Ascending aorta (tissue), 2 donors: Measurements from ENCODE around the gene SYNPO2. TPM values are rescaled to one million over a fixed set of nuclear protein-coding genes. Genes with fewer than 3 reads are reported as not detected.

Experiments
- DNase-seq, 2 donors: peaks; one replicate each; pipeline ENCODE4 v3.0.0-alpha.2; 2019; ENCODE audit warnings: low spot score in 2 of 2
- H3K27ac ChIP-seq, 2 donors: fragments of 200-600 bp; sonication (generic); one replicate each; pipeline ENCODE4 v1.5.1; 2016 to 2017; ENCODE audit warnings: mild to moderate bottlenecking in 1 of 2
- H3K27me3 ChIP-seq: fragments of 200-600 bp; sonication (generic); one replicate; pipeline ENCODE4 v1.5.1; 2017
- H3K36me3 ChIP-seq, 2 donors: fragments of 200-600 bp; sonication (generic); one replicate each; pipeline ENCODE4 v1.5.1; 2016
- H3K4me1 ChIP-seq, 2 donors: fragments of 200-600 bp; sonication (generic); one replicate each; pipeline ENCODE4 v1.5.1; 2016 to 2017; ENCODE audit warnings: mild to moderate bottlenecking in 1 of 2
- H3K4me3 ChIP-seq, 2 donors: fragments of 200-600 bp; sonication (generic); one replicate each; pipeline ENCODE4 v1.5.1; 2016 to 2017; ENCODE audit warnings: mild to moderate bottlenecking in 1 of 2
- H3K9me3 ChIP-seq, 2 donors: fragments of 200-600 bp; sonication (generic); one replicate each; pipeline ENCODE4 v1.5.1; 2016
- intact Hi-C: fragments of 100-400 bp; cut with DNase I; formaldehyde crosslinking; loops from one replicate; pipeline ENCODE4 v1.15.1; 2023
- total RNA-seq: library from RNA; depleted of rRNA; stranded (reverse); fragments of >200 nt; gene quantifications from one replicate; pipeline ENCODE4 v1.1.0, GENCODE V29; 2016
- TF ChIP-seq, protein P1 (sequence below), 3 experiments: fragments of 200-600 bp in 2 of 3; fragments of 450-650 bp in 1 of 3; sonication (generic) in 2 of 3; IDR thresholded peaks; one replicate each; pipeline ENCODE4 v1.5.1; 2016 to 2019; ENCODE audit warnings: antibody characterized with exemption in 3 of 3, mild to moderate bottlenecking in 1 of 3, moderate library complexity in 1 of 3

The SYNPO2 gene
- total RNA-seq, 1 donor from 2014 or later, result 178 TPM

DNA sequence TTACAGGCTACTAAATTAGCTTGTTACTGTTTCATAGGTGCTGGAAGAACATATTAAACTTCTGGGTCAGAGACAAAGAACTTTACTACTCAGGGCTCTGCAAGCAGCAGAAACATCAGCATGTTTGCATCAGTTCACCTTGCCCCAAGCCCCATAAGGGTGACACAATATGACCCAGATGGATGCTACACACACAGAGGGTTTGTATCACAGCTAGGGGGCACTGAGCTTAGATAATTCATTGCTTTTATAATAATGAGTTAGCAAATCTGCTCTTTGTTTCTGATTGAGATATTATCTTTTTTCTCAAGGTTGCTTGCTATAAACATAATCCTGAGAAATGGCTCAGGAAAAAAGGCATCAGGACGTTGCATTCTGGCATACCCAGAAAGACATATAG, 4.8 kb upstream of the SYNPO2 start:
- H3K27me3 ChIP-seq, result no peaks in the 10 kb centered on the region
- no peaks in the 10 kb centered on the region for H3K9me3 ChIP-seq
- H3K4me1 ChIP-seq, result no peaks in the 10 kb centered on the region
- TF ChIP-seq, protein P1, sequence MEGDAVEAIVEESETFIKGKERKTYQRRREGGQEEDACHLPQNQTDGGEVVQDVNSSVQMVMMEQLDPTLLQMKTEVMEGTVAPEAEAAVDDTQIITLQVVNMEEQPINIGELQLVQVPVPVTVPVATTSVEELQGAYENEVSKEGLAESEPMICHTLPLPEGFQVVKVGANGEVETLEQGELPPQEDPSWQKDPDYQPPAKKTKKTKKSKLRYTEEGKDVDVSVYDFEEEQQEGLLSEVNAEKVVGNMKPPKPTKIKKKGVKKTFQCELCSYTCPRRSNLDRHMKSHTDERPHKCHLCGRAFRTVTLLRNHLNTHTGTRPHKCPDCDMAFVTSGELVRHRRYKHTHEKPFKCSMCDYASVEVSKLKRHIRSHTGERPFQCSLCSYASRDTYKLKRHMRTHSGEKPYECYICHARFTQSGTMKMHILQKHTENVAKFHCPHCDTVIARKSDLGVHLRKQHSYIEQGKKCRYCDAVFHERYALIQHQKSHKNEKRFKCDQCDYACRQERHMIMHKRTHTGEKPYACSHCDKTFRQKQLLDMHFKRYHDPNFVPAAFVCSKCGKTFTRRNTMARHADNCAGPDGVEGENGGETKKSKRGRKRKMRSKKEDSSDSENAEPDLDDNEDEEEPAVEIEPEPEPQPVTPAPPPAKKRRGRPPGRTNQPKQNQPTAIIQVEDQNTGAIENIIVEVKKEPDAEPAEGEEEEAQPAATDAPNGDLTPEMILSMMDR (IDR thresholded peaks at IDR 0.05), result peak in 1 of 3 experiments; percentile 20
- no peak for DNase-seq
- H3K27ac ChIP-seq, result no peak overlapping the region
- no peak overlapping the region for H3K4me3 ChIP-seq
- no peaks in the 10 kb centered on the region for H3K36me3 ChIP-seq
- intact Hi-C loops, result no loop called here

DNA sequence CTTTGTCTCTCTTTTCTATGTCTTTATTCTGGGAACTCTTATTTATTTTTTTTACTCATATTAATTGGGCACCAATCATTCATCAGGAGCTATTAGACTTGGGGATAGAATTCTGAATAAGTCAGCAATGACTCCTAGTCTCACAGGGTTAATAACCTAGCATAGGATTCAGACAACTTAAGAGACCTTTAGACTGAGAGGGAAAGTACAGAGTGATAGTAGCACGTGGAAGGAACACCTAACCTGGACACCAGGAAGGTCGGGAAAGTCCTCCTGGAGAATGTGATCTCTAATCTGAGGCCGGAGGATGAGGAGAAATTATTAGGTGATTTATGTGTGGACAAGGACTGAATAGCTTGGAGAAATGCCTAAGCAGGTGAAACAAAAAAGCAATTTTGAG, 3.9 kb upstream of the SYNPO2 start:
- intact Hi-C loops, result no loop called here
- no peak for DNase-seq
- no peaks in the 10 kb centered on the region for H3K27me3 ChIP-seq
- TF ChIP-seq, protein P1 (IDR thresholded peaks at IDR 0.05), result no peak
- H3K27ac ChIP-seq, result no peak overlapping the region
- H3K4me3 ChIP-seq, result no peak overlapping the region
- H3K36me3 ChIP-seq, result no peaks in the 10 kb centered on the region
- no peaks in the 10 kb centered on the region for H3K9me3 ChIP-seq
- no peaks in the 10 kb centered on the region for H3K4me1 ChIP-seq

DNA sequence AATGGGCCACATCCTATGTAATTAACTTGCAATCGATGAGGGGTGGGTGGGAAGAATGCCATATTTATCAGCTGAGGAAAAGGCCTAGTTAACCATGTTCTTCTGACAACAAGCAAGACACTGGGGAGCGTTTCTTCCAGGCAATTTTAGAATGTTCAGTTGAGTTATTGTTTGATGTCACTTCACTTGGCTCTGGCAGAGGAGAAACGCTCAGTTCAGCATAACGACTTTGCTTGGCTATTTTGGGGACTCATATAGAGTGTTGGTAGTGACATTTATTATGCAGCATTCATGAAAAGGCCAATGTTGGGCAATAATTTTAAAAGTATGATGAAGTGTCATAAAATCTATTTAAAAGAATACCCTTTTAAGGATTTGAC, 648 bp downstream of the SYNPO2 start:
- no peak for DNase-seq
- H3K36me3 ChIP-seq, result no peaks in the 10 kb centered on the region
- TF ChIP-seq, protein P1 (IDR thresholded peaks at IDR 0.05), result no peak
- H3K27ac ChIP-seq, result peak overlapping the region; percentile 70 to 89
- no peaks in the 10 kb centered on the region for H3K27me3 ChIP-seq
- no peaks in the 10 kb centered on the region for H3K9me3 ChIP-seq
- intact Hi-C loops, result loop anchor here (2.0 kb wide), 1 partner anchor 115 kb away; no protein-coding TSS in a partner anchor
- H3K4me3 ChIP-seq, result peak overlapping the region; percentile 68 to 77
- H3K4me1 ChIP-seq, result peaks cover 0 to 4% of the 10 kb centered on the region in 2 donors

DNA sequence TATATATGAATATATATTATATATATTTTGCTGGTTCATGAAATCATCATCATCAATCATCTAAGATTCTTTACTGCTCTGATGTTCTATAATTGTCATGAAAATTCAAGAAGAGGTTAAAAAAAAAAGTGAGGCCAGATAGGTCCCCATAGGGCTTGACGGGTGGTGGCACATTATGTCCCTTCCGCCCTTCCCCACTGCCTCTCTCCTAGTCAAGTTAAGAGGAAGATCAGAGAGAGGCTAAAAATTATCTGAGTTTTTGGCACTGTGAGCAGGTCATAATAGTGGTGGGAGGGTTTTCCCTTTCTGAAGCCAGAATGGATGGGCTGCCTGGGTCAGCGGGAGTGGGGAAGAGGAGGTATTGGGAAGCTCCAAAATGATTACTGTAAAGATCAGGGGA, 5.4 kb downstream of the SYNPO2 start:
- DNase-seq, result no peak
- no peaks in the 10 kb centered on the region for H3K36me3 ChIP-seq
- H3K27me3 ChIP-seq, result no peaks in the 10 kb centered on the region
- intact Hi-C loops, result loop anchor here (5.0 kb wide), 1 partner anchor 58 kb away; no protein-coding TSS in a partner anchor
- peak overlapping the region; percentile 11 to 68 for H3K4me3 ChIP-seq
- no peaks in the 10 kb centered on the region for H3K9me3 ChIP-seq
- H3K27ac ChIP-seq, result peak overlapping the region; percentile 70 to 89
- H3K4me1 ChIP-seq, result peaks cover 0 to 20% of the 10 kb centered on the region in 2 donors
- TF ChIP-seq, protein P1 (IDR thresholded peaks at IDR 0.05), result no peak

DNA sequence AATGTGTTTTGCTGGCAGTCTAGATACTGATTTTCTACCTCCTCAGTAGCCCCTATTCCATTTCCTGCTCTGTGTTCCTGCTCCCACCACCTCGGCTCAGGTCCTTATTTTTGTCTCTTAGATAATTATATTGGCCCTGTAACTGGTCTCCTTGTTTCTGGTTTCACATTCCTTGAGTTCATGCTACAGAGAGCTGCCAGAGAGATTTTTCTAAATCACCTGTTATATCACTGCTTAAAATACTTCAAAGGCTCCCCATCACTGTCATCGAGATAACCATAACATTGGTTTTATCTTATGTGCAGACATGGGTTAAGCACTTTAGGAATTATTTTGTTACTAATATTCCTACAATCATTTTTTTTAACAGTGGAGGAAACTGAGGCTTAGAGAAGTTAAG, 9.6 kb downstream of the SYNPO2 start:
- Histone ChIP-seq H3K36me3 (no peaks in the 10 kb centered on the region), H3K27ac (peak overlapping the region; percentile 70 to 89), H3K9me3 (no peaks in the 10 kb centered on the region), H3K4me3 (peak overlapping the region in 1 of 2 donors; percentile 26), H3K4me1 (peaks cover 0 to 40% of the 10 kb centered on the region in 2 donors), H3K27me3 (no peaks in the 10 kb centered on the region)
- intact Hi-C loops, result no loop called here
- DNase-seq, result no peak
- TF ChIP-seq, protein P1 (IDR thresholded peaks at IDR 0.05), result no peak

DNA sequence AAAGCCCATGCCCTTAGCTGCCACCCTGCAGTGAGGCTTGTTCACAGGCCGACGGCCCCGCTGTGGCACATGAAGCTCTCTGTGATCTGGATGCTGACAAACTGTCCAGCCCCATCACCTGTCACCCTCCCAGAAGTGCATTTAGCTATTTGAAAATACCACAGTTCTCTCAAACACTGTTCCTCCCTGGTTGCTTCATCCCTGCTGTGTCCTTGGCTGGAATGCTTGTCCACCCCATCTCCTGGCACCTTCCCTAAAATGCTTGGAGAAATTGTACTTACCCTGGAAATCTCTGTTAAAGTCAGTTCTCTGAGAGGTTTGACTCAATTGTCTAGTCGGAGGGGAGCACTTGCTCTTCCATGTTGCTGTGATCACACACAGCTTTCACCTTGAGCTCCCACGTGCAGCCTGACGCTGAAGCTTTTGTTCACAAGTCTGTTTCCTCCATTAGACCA, 10.1 kb downstream of the SYNPO2 start:
- peaks cover 0 to 37% of the 10 kb centered on the region in 2 donors for H3K4me1 ChIP-seq
- intact Hi-C loops, result no loop called here

More for the DNA sequence above, 10.1 kb downstream of the SYNPO2 start:
- TF ChIP-seq, protein P1 (IDR thresholded peaks at IDR 0.05), result no peak
- peak in 1 of 2 donors; percentile 64 for DNase-seq
- Histone ChIP-seq H3K36me3 (no peaks in the 10 kb centered on the region), H3K9me3 (no peaks in the 10 kb centered on the region), H3K27me3 (no peaks in the 10 kb centered on the region), H3K4me3 (peak overlapping the region in 1 of 2 donors; percentile 26), H3K27ac (peak overlapping the region; percentile 70 to 89)
